DMS 273 (cell line): ENCODE results near the gene CCDC73.
A peak's percentile ranks its signal among the peaks of the same experiment; 100 is the strongest.
"Not testable (repeated sequence)": the region's sequence is repeated elsewhere in the genome, so short reads cannot be mapped to it uniquely, and the experiment has no call there.

Source experiments
- DNase-seq: peaks from one replicate; lab custom pipeline; 2025; ENCODE audit not compliant: unreplicated experiment; lab: John Stamatoyannopoulos, UW

CCDC73 gene

DNA sequence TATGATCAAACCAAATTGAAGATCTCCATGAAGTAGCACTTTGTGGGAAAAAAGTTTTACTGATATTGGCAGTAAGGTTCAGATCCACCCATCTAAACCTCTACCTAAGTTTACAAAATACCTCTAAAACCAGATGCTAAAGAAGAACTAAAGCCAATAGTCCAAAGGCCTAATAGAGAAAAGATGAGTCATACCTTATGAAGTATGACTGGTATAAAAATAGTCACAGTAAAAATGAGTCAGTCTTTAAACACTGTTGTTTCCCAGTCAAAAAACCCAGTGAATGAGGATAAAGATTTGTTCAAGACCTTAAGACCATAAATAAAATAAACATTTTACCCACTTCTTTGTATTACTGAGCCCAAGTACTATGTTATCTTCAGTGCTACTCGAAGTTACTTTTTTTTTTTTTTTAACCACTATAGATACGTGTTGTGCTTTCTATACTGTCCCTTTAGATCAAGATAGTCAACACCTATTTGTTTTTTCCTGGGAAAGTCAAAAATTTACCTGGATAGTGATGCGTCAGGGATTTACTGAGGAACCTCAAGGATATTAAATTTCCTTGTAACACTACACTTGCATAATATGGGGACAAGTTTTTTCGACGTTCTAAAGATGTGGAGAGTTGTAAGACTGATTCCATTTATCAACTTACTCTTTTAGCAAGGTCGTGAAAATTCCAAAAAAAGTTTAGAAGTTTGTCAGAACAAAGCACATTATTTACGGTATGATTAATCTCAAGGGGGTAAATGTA, 87.3 kb downstream of the CCDC73 start:
- no peak for DNase-seq

DNA sequence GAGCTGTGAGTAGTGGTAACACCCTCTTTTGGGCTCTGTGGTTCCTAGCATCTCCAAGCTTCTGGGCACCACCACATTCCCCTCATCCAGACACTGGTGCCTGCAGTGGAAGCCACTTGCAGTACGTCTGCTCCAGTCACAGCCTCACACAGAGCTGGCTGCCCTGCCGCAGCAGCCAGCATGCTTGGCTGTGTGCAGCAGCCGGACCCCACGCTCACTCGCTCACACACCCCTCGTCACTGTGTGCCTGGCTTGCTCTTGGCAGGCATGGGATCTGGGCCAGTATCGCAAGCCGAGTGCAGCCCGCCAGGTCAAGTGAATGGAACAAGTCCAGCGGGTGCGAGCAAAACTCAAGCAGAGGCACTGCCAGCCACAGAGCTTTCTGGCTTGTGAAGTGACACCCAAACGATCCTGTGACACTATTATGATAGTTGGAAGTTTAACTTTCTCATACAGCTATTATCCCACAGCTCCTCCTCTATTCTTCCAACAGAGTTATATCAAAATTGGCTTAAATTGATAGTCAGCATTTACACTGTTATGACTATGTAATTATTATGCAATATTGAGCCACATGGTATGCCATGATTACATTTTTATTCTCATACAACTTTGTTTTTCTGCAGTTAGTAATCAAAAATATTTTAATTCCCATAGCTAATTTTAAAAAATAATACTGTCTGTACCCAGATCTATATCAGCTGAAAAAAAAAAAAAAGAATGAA, 89.0 kb downstream of the CCDC73 start:
- no peak for DNase-seq

DNA sequence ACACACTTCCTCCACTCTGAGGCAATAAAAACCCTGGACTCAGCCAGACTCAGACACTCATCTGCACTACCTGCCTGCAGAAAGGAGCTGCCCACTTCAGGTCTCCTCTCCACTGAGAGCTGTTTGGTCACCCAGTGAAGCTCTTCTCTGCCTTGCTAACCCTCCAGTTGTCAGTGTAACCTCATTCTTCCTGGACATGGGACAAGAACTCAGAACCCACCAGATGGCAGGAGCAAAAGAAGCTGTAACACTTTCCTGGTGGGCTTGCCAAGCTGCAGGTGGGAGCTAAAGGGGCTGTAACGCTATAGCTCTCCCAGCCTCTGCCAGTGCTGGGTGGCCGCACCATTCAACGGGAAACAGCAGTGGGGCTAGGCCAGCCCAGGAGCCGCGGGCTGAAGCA, 89.7 kb downstream of the CCDC73 start:
- peak; percentile 1 for DNase-seq

- no peak for DNase-seq
Observed at GRCh38 chr11:32704261-32704660, 90.2 kb downstream of the CCDC73 start.

DNA sequence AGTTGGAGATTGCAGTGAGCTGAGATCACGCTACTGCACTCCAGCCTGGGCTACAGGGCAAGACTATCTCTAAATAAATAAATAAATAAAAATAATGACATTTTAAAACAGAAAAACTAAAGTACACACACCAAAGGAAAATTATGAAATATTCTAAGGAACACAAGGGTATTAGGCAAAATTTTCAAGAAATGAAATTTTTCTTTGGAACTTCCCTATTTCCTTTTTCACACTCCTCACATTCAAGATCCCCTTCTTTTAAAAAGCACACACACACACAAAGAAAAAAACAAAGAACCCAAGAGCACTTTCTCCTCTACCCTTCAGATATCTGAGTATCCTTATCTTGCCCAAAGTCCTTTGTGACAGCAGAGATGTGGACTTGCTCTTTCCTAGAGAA, 92.8 kb downstream of the CCDC73 start:
- no peak for DNase-seq

DNA sequence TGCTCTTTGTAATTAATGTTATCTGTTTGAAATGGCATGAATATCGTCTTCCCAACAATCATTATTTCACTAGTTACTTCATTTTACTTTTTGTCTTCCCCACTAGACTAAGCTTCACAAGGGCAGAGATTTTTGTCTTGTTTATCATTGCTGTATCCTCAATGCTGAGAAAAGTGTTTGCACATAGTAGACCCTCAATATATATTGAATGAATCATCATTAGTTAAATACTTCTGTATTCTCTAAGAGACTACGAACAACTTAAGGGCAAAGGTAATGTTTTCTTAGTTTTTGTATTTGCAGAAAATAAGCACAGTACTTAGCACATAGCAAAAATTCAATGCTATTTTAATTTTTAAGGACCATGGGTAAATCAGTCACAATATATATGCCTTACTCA, 95.9 kb downstream of the CCDC73 start:
- no peak for DNase-seq

- no peak for DNase-seq
Observed at GRCh38 chr11:32671051-32671450, 123.4 kb downstream of the CCDC73 start.

DNA sequence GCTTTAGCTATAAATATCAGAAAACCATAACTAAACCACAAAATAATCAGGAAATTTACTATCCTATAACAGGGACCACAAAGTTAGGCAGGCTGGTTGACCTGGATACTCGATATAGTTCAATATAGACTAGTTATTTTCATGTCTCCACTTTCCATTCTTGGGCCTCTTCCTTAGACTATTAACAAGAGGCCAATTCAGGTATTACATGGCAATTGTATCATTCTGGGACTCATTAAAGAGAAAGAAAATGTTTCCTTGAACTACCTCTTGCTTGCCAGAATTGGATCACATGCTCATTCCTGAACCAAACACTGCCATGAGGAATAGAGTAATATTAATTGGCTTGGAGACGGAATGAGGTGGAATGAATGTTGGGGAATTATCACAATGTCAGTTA, 134.8 kb downstream of the CCDC73 start:
- peak; percentile 13 for DNase-seq

GRCh38 chr11:32658639-32659406, 135.6 kb downstream of the CCDC73 start:
- no peak for DNase-seq

DNA sequence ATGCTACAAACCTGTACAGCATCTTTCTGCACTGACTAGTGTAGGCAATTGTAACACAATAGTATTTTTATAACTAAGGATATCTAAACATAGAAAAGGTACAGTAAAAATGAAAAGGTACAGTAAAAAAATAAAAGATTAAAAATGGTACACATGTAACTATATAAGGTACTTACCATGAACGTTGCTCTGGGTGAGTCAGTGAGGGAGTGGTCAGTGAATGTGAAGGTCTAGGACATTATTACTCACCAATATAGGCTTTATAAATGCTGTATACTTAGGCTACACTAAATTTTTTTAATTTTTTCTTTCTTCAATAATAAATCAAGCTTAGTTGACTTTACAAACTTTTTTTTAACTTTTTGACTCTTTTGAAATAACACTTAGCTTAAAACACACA, 150.9 kb downstream of the CCDC73 start:
- no peak for DNase-seq

- DNase-seq: no peak
Observed at GRCh38 chr11:32641361-32641760, 153.1 kb downstream of the CCDC73 start.

- DNase-seq: no peak
Observed at GRCh38 chr11:32635819-32636218, 158.6 kb downstream of the CCDC73 start.

- no peak for DNase-seq
Observed at GRCh38 chr11:32630844-32631243, 163.6 kb downstream of the CCDC73 start.

- DNase-seq: no peak
Observed at GRCh38 chr11:32616903-32617302, 177.6 kb downstream of the CCDC73 start.

- DNase-seq: peak; percentile 8
Observed at GRCh38 chr11:32615422-32615821, 179.0 kb downstream of the CCDC73 start.

DNA sequence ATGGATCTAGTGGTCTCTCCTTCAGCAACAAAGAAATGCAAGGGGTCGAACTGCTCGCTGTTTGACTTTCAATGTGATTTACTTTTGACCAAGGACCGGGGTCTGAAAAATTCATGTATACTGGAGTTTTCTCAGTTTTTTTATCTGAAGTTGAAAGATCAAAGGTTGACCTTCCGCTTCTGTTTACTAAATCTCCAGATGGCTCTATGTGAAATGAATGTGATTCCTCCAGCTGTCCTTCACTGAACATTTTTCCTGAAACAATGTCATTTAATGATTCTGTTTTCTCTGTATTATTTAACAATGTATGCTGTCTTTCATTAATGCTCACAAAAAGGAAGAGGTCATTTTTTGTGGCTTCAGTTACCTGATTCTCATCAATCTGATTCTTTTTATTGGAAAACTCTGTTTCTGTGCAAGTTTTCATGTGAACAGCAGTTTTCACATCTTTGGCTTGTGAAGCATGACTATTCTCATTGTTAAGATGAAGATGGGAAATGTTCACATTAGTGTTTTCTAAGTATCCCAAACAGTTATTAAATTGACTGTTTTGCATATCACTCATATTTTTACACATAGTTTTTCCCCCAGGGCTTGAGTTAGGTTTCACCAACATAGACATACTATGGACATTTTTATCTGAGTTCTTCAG, 180.8 kb downstream of the CCDC73 start:
- no peak for DNase-seq

- no peak for DNase-seq
Observed at GRCh38 chr11:32610797-32611352, 183.6 kb downstream of the CCDC73 start.

- not testable (repeated sequence) for DNase-seq
Observed at GRCh38 chr11:32608826-32609225, 185.6 kb downstream of the CCDC73 start.

DNA sequence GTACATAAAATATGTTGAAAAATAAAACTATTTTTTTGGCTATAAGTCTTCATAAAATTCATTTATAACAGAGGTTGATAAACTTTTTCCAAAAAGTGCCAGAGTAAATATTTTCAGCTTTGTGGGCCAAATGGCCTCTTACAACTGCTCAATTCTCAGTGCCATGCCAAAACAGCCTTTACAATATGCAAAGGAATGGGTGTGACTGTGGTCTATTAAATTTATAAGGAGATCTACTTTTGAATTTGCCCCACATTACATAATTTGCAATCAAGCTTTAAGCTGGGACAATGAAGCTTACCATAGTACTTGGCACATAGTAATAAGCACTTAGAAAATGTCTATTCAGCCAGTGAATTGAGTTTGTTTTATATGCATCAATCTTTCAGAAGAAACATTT, 188.2 kb downstream of the CCDC73 start:
- DNase-seq: no peak

DNA sequence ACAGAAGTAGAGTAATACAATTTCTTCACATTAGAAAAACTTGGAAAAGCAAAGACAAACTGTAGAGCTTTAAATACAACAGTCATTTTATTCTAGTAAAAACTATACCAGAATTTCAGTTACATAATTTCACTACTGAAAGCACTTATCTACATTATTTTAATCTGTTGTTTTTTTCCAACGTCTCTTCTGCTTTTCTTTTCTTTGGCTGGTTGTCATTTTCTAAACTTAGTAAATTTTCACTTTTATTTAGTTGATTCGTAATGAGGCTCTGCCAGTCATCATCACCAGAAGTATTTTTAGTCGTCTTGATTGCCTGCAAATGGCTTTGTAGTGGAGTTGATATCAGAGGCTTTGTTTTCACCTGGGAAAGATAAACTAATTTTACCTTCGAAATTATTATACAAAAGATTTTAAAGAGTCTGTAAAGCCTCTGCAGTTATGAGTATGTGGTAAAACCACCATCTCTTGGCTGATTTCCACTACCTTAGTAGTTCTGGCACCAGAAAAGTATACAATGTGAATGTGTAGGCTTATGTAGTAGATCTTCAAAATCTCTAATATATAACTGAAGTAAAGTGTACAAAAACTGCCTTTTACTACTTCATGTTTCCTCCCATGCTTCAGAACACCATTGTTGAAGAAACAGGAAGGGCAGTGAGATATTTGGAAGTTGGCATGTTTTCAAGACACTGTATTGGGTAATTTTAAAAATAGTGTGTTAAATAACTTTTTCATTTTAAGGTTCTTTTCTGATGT, 191.6 kb downstream of the CCDC73 start:
- DNase-seq: no peak
